ENCODE data around the gene PDIA4. TPM values are rescaled to one million over a fixed set of nuclear protein-coding genes. Genes with fewer than 3 reads are reported as not detected.

PDIA4 gene
- total RNA-seq, 2 experiments from 2014 or later = 80.2 to 82.8 TPM

DNA sequence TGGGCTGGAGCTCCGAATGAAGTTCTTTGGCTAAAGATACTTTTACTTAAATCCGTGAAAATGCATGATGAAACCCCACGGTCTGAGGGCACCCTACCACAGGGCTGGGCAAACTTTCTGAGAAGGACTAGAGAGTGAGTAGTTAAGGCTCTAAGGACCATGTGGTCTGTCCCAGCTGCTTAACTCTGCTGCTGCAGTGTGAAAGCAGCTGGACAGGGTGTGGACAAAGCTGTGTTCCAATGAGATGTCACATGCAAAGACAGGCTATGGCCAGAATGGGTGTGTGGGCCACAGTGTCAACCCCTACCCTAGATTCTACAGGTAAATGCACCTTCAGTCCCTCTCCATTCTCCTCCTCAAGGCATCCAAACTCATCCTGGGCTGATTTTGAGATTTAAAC is 18.8 kb downstream of the PDIA4 start:
- no peaks in the 10 kb centered on the region for H3K9me3 Mint-ChIP-seq
- CTCF ChIA-PET = interaction anchor here (0.6 to 2.1 kb wide), 4 partner anchors 17 to 168 kb away, joined by 3 to 13 read pairs (median 4); no protein-coding TSS in a partner anchor
- H3K27me3 Mint-ChIP-seq (ENCODE audit: low read depth) = no peaks in the 10 kb centered on the region
- no peak for DNase-seq
- no peak overlapping the region for H3K4me3 Mint-ChIP-seq
- H3K36me3 Mint-ChIP-seq (ENCODE audit: low read depth) = peaks cover 43% of the 10 kb centered on the region
- intact Hi-C loops (cut with micrococcal nuclease) = no loop called here
- H3K4me1 Mint-ChIP-seq (ENCODE audit: low read depth) = peaks cover 3% of the 10 kb centered on the region
- no peak overlapping the region for H3K27ac Mint-ChIP-seq

- no peaks in the 10 kb centered on the region for H3K27me3 Mint-ChIP-seq (ENCODE audit: low read depth)
- H3K27ac Mint-ChIP-seq = no peak overlapping the region
- H3K9me3 Mint-ChIP-seq = no peaks in the 10 kb centered on the region
- intact Hi-C loops (cut with micrococcal nuclease) = no loop called here
- peaks cover 3% of the 10 kb centered on the region for H3K4me1 Mint-ChIP-seq (ENCODE audit: low read depth)
- no peak for DNase-seq
- CTCF ChIA-PET = interaction anchor here (0.9 to 3.8 kb wide), 10 partner anchors 9 to 415 kb away, joined by 3 to 59 read pairs (median 4); partner anchors contain the start of gene PDIA4
- H3K4me3 Mint-ChIP-seq = no peak overlapping the region
- peaks cover 35% of the 10 kb centered on the region for H3K36me3 Mint-ChIP-seq (ENCODE audit: low read depth)
Measured at GRCh38 chr7:149007611-149008010, 20.7 kb downstream of the PDIA4 start.

DNA sequence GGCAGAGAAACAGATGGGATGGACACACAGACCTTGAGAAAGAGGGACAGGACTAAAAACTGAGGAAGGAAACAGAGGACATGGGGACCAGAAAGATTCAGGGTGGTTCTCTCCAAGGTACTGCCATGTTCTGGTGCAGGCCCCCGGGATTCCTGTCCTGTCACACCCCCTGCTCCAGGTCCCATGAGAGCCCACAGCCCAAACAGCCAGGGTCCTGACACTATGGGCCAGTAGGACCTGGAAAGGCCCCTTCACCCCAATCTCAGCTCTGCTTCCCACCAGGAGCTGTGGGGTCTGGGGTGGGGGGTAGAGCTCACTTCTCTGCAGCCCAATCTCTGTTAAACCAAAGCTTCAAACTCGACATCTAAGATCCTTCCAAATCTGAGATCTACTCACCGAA is 21.2 kb downstream of the PDIA4 start:
- H3K27ac Mint-ChIP-seq = no peak overlapping the region
- CTCF ChIA-PET = interaction anchor here (0.9 to 3.8 kb wide), 12 partner anchors 9 to 416 kb away, joined by 3 to 59 read pairs (median 4); partner anchors contain the start of gene PDIA4
- intact Hi-C loops (cut with micrococcal nuclease) = no loop called here
- H3K9me3 Mint-ChIP-seq = no peaks in the 10 kb centered on the region
- peaks cover 3% of the 10 kb centered on the region for H3K4me1 Mint-ChIP-seq (ENCODE audit: low read depth)
- no peak for DNase-seq
- no peak overlapping the region for H3K4me3 Mint-ChIP-seq
- no peaks in the 10 kb centered on the region for H3K27me3 Mint-ChIP-seq (ENCODE audit: low read depth)
- H3K36me3 Mint-ChIP-seq (ENCODE audit: low read depth) = peaks cover 31% of the 10 kb centered on the region

DNA sequence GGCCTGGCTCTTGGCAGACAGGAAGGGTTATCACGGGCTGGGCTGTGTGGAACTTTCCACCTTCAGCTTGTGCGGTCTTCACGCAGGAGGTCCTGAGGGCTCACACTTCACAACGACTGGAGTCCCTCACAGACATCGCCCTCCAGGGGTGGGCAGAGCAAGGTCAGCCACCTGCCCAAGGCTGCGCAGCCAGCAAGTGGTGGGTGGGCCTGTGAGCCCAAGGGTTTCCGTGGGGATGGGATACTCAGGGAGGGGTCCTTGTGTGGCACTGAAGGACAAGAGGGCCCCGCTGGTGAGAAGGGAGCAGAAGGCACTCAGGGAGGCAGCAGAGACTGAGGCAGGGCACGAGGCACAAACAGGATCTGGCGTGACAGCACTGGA is 22.0 kb downstream of the PDIA4 start:
- DNase-seq = no peak
- Mint-ChIP-seq H3K27ac (no peak overlapping the region), H3K9me3 (no peaks in the 10 kb centered on the region), H3K4me3 (no peak overlapping the region), H3K27me3 (ENCODE audit: low read depth) (no peaks in the 10 kb centered on the region), H3K36me3 (ENCODE audit: low read depth) (peaks cover 30% of the 10 kb centered on the region), H3K4me1 (ENCODE audit: low read depth) (peaks cover 3% of the 10 kb centered on the region)
- CTCF ChIA-PET = interaction anchor here (0.9 to 3.8 kb wide), 15 partner anchors 12 to 213 kb away, joined by 3 to 59 read pairs (median 6); partner anchors contain the start of gene PDIA4
- intact Hi-C loops (cut with micrococcal nuclease) = no loop called here

- Mint-ChIP-seq H3K27ac (no peak overlapping the region), H3K4me1 (ENCODE audit: low read depth) (peaks cover 3% of the 10 kb centered on the region), H3K36me3 (ENCODE audit: low read depth) (peaks cover 23% of the 10 kb centered on the region), H3K27me3 (ENCODE audit: low read depth) (no peaks in the 10 kb centered on the region), H3K9me3 (no peaks in the 10 kb centered on the region), H3K4me3 (no peak overlapping the region)
- intact Hi-C loops (cut with micrococcal nuclease) = loop anchor here (1.0 kb wide), 4 partner anchors 23 to 121 kb away; partner anchors contain the start of genes PDIA4, ZNF425 and ZNF786
- CTCF ChIA-PET = interaction anchor here (0.6 to 3.8 kb wide), 30 partner anchors 8 to 619 kb away, joined by 3 to 59 read pairs (median 4); partner anchors contain the start of gene PDIA4
- peak; percentile 88 for DNase-seq
Measured at GRCh38 chr7:149005427-149006344, 22.6 kb downstream of the PDIA4 start.

- no peak overlapping the region for H3K4me3 Mint-ChIP-seq
- intact Hi-C loops (cut with micrococcal nuclease) = loop anchor here (1.0 kb wide), 4 partner anchors 24 to 122 kb away; partner anchors contain the start of genes PDIA4, ZNF425 and ZNF786
- no peak for DNase-seq
- CTCF ChIA-PET = interaction anchor here (0.7 to 3.8 kb wide), 25 partner anchors 9 to 620 kb away, joined by 3 to 59 read pairs (median 4); partner anchors contain the start of gene PDIA4
- H3K9me3 Mint-ChIP-seq = no peaks in the 10 kb centered on the region
- H3K27me3 Mint-ChIP-seq (ENCODE audit: low read depth) = no peaks in the 10 kb centered on the region
- H3K36me3 Mint-ChIP-seq (ENCODE audit: low read depth) = peaks cover 21% of the 10 kb centered on the region
- no peak overlapping the region for H3K27ac Mint-ChIP-seq
- H3K4me1 Mint-ChIP-seq (ENCODE audit: low read depth) = peaks cover 3% of the 10 kb centered on the region
Measured at GRCh38 chr7:149004405-149005370, 23.6 kb downstream of the PDIA4 start.

- Mint-ChIP-seq H3K27ac (no peak overlapping the region), H3K27me3 (ENCODE audit: low read depth) (no peaks in the 10 kb centered on the region), H3K9me3 (no peaks in the 10 kb centered on the region), H3K36me3 (ENCODE audit: low read depth) (peaks cover 19% of the 10 kb centered on the region), H3K4me1 (ENCODE audit: low read depth) (peaks cover 3% of the 10 kb centered on the region), H3K4me3 (no peak overlapping the region)
- CTCF ChIA-PET = interaction anchor here (2.1 kb wide), 1 partner anchor 61 kb away, joined by 29 read pairs; no protein-coding TSS in a partner anchor
- DNase-seq = no peak
- intact Hi-C loops (cut with micrococcal nuclease) = no loop called here
Measured at GRCh38 chr7:149003560-149004305, 24.6 kb downstream of the PDIA4 start.

- intact Hi-C loops (cut with micrococcal nuclease) = no loop called here
- Mint-ChIP-seq H3K4me1 (ENCODE audit: low read depth) (peaks cover 3% of the 10 kb centered on the region), H3K27me3 (ENCODE audit: low read depth) (no peaks in the 10 kb centered on the region), H3K4me3 (no peak overlapping the region), H3K27ac (no peak overlapping the region), H3K36me3 (ENCODE audit: low read depth) (peaks cover 19% of the 10 kb centered on the region), H3K9me3 (no peaks in the 10 kb centered on the region)
- DNase-seq = no peak
- CTCF ChIA-PET = interaction anchor here (1.5 kb wide), 1 partner anchor 12 kb away, joined by 4 read pairs; no protein-coding TSS in a partner anchor
Measured at GRCh38 chr7:149003018-149003417, 25.3 kb downstream of the PDIA4 start.

DNA sequence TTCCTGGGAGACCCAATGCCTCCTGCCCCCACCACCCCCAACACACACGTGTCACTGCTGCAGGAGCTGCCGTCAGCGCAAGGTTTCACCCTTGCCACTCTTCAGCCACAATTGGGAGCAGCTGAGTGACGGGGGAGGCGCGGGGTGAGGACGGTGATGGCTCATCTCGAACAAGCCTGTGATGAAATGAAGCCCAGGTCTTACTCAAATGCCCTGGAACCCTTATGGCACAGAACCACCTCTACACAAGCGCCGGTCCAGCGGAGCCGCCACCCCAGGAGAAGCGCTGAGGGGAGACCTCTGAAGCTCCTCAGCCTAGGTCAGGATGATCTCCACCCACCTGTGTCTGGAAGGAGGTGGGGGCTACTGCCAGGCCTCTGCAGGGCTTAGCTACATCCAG is 25.7 kb downstream of the PDIA4 start:
- no peak overlapping the region for H3K4me3 Mint-ChIP-seq
- H3K4me1 Mint-ChIP-seq (ENCODE audit: low read depth) = peaks cover 3% of the 10 kb centered on the region
- peaks cover 19% of the 10 kb centered on the region for H3K36me3 Mint-ChIP-seq (ENCODE audit: low read depth)
- H3K27me3 Mint-ChIP-seq (ENCODE audit: low read depth) = no peaks in the 10 kb centered on the region
- no peak overlapping the region for H3K27ac Mint-ChIP-seq
- DNase-seq = no peak
- H3K9me3 Mint-ChIP-seq = no peaks in the 10 kb centered on the region
- CTCF ChIA-PET = interaction anchor here (1.5 kb wide), 1 partner anchor 12 kb away, joined by 4 read pairs; no protein-coding TSS in a partner anchor
- intact Hi-C loops (cut with micrococcal nuclease) = no loop called here

DNA sequence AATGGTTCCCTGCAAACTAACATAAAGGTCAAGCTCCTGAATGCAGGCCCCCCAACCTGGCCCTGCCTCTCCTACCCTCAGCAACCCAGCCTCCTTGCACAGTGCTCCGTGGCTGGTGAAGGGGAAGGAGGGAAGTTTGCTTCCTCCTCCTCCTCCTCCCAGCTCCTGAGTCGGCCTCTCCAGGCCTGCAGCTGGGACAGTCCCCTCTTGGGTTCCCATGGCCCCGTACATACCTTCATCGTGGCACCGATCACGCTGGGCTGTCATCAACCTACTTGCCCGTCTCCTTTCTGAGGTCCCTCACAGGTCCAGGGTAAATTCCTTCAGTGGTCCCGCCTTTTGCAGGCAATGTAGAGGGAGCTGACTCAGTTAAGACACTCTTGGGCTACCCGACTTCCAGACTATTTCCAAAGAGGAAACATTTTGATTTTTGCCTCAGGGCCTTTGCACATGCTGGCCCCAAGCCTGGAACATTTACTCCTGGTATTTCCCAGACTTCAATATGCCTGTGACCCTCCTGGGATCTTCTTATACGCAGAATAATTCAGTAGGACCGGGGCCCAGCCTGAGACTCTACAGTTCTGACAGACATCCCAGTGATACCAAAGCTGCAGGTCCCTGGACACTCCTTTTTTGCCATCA is 26.8 kb downstream of the PDIA4 start:
- Mint-ChIP-seq H3K4me3 (no peak overlapping the region), H3K4me1 (ENCODE audit: low read depth) (peaks cover 3% of the 10 kb centered on the region), H3K27ac (no peak overlapping the region), H3K9me3 (no peaks in the 10 kb centered on the region), H3K27me3 (ENCODE audit: low read depth) (no peaks in the 10 kb centered on the region), H3K36me3 (ENCODE audit: low read depth) (peaks cover 17% of the 10 kb centered on the region)
- DNase-seq = no peak
- CTCF ChIA-PET = interaction anchor here (0.8 to 1.5 kb wide), 2 partner anchors 11 to 63 kb away, joined by 3 to 4 read pairs; no protein-coding TSS in a partner anchor
- intact Hi-C loops (cut with micrococcal nuclease) = no loop called here

DNA sequence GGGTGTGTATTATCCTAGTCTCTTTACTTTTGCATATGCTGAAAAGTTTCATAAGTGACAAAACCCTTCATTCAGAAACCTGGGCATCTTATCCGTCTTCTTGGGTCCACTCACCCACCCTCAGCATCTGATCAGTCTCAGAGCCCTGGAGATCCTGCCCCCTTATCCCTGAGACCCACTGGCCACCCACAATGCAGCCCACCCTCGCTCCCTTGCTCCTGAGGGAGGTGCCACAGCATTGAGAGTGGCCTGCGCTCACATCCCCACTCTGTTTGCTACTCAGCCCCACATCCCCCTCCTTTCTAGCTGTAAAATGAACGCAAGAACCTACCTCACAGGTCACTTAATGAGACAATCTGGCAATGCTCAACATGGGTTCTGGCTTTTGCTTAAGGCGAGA is 27.3 kb downstream of the PDIA4 start:
- no peaks in the 10 kb centered on the region for H3K27me3 Mint-ChIP-seq (ENCODE audit: low read depth)
- intact Hi-C loops (cut with micrococcal nuclease) = no loop called here
- peaks cover 3% of the 10 kb centered on the region for H3K4me1 Mint-ChIP-seq (ENCODE audit: low read depth)
- H3K36me3 Mint-ChIP-seq (ENCODE audit: low read depth) = peaks cover 13% of the 10 kb centered on the region
- no peak for DNase-seq
- CTCF ChIA-PET = interaction anchor here (0.8 kb wide), 1 partner anchor 64 kb away, joined by 3 read pairs; no protein-coding TSS in a partner anchor
- no peaks in the 10 kb centered on the region for H3K9me3 Mint-ChIP-seq
- no peak overlapping the region for H3K27ac Mint-ChIP-seq
- no peak overlapping the region for H3K4me3 Mint-ChIP-seq
